GM19023 (cell line): ENCODE data around the gene TBC1D5.

Experiments used
- ATAC-seq: cut with Tn5 transposase; IDR thresholded peaks from one replicate; pipeline ENCODE4 v1.9.1; 2021; ENCODE audit warnings: mild to moderate bottlenecking, moderate library complexity; ENCODE audit not compliant: unreplicated experiment

Gene TBC1D5

DNA sequence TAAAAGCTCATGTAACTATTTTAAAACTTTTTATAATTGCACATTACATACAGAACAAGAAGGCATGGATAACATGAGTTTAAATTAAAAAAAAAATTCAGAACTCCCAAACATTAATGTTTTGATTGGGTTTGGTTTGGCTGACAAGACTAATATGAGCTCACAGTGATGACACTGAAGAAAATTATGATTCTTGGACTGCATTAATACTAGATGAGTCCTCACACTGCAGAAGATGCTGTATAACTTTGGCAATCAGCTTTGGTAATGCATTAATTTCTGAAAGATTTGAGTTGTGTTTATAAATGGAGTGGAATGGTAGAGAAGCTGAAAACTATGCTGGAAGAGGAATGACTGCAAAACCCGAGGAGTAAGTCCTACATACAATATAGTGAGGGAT lies 498.8 kb downstream of the TBC1D5 start:
- no peak for ATAC-seq

DNA sequence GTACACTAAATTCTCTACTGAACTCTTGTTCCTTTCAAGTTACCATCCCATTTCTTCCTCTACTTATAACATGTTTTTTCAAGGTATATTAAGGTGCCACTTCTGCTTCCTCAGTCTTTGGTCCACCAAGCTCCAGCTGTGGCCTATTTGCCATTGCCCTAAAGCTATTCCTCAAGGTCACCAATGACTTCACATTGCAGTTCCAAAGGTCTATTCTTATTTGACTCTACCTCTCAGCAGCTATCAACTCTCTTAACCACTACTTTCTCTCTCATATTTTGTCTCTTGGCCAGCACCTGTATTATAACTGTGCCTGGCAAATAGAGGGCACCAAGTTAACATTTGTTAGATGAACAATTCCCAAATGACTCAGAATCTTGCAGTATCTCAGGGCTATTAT lies 503.0 kb downstream of the TBC1D5 start:
- no peak for ATAC-seq

GRCh38 chr3:17238023-17238422 lies 504.4 kb downstream of the TBC1D5 start:
- ATAC-seq = no peak

DNA sequence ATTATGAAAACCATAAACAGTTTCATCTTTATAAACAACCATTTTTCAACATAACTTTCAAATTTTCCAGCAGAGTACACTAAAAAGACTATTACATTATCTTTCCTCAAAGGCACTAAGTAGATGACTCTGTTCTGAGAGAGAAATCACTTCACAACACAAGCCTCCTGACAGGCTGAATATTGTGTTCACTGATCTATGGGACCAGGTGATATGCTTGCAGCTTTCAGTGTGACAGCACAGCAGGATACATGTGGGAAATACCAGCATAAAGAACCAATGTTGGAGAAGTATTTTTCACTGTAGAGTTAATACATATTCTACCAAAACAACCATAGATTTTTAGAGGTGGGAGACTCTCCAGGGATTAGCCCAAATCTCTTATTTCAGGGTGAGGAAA lies 507.1 kb downstream of the TBC1D5 start:
- no peak for ATAC-seq

DNA sequence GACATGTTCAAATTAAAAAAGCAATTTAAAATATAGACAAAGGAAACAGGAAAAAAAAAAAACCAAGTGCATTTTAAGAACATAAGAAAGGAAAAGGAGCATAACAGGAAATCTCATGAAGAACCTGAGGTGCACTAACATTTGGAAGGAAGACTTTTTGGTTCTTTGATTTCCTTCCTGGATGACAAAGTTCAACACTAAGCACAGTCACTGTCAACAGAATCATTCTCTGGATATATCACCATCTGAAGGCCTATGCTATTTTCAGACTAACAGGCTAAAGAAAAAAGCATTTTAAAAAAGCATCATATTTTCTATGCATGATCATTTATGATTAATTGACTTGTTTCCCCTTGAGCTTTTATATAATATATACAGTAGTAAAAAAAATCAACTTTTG lies 508.0 kb downstream of the TBC1D5 start:
- no peak for ATAC-seq

DNA sequence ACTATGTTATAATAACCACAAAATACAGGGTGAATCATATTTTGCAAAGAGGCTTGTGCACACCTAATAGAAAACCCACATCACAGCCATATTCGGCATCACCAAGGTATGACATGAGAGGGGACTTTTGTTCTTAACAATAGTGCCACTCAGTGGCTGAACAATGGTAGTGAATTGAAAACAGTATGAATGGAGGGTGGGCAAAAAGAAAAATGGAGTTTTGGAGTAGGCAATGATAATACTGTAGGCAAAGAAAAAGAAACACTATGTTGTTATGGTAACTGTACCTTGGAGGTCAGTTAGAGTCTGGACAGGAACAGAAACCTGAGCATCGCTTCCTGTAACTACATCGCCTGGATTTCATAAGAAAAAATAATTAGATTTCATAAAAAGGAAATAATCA lies 509.0 kb downstream of the TBC1D5 start:
- ATAC-seq = peak; percentile 86

- no peak for ATAC-seq
These were observed 510.0 kb downstream of the TBC1D5 start for GRCh38 chr3:17232442-17232841.

GRCh38 chr3:17231537-17232261 lies 510.7 kb downstream of the TBC1D5 start:
- no peak for ATAC-seq

DNA sequence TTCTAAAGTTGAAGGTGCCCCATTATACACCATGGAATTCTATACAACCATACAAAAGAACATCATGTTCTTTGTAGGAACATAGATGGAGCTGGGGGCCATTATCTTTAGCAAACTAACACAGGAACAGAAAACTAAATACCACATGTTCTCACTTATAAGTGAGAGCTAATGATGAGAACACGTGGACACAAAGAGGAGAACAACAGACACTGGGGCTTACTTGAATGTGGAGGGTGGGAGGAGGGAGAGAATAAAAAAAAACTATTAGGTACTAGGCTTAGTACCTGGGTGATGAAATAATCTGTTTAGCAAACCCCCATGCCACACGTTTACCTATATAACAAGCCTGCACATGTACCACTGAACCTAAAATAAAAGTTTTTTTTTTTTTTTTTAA lies 515.0 kb downstream of the TBC1D5 start:
- no peak for ATAC-seq

DNA sequence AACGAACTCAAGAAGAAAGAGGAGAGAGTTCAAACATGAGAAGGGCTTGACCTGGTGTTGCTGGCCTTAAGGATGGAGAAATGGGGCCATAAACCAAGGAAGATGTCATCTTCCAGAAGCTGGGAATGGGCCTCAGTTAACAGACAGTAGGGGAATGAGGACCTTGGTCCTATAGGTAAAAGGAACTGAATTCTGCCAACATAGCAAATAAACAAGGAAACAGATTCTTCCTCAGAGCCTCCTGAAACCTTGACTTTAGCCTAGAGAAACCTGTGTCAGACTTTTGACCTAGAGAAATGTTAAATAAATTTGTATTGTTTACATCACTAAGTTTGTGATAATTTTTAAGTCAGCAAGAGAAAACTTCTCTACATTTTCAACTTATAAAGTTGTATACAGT lies 520.9 kb downstream of the TBC1D5 start:
- no peak for ATAC-seq

GRCh38 chr3:17219593-17219992 lies 522.8 kb downstream of the TBC1D5 start:
- ATAC-seq = no peak

DNA sequence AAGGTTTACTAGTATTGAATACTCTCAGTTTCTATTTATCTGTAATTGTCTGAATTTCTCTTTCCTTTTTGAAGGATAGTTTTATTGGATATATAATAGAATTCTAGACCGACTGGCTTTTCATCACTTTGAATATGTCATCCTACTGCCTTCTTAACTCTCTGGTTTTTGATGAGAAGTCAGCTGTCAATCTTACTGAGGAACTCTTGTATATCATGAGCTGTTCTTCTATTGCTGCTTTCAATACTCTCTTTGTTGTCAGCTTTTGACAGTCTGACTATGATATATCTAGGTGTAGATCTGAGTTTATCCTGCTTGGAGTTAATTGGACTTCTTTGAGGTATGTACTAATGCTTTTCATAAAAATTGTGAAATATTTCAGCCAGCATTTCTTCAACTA lies 523.8 kb downstream of the TBC1D5 start:
- ATAC-seq = no peak

DNA sequence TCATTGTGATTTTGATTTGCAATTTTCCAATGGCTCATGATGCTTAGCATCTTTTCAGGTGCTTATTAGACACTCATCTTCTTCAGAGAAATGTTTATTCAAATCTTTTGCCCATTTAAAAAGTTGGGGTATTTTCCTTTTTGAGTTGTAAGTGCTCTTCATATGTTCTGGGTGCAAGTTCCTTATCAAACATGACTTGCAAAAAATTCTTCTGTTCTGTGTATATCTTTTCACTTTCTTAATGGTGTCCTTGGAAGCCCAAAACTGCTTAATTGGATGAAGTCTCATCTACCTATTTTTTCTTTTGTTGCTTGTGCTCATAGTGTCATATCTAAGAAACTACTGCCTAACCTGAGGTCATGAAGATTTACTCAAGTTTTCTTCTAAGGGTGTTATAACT lies 524.8 kb downstream of the TBC1D5 start:
- ATAC-seq = no peak

GRCh38 chr3:17213102-17213501 lies 529.3 kb downstream of the TBC1D5 start:
- no peak for ATAC-seq

- ATAC-seq = no peak
These were observed 534.5 kb downstream of the TBC1D5 start for GRCh38 chr3:17207979-17208378.

DNA sequence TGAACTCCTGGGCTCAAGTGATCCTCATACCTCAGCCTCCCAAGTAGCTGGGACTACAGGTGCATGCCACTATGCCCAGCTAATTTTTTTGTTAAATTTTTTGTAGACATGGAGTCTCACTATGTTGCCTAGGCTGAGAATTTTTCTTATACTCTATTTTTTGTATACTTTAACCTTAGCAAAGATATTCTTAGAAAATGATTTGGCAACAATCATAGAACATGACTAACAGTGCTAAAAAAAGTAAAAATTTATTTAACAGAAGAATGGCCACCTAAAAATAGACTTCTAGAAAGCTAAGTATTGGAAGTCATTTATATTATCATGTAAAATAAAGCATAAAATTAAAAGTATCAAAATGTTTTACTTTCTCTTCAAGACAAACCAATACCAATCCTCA lies 535.4 kb downstream of the TBC1D5 start:
- ATAC-seq = no peak

GRCh38 chr3:17204049-17204650 lies 538.3 kb downstream of the TBC1D5 start:
- ATAC-seq = no peak

DNA sequence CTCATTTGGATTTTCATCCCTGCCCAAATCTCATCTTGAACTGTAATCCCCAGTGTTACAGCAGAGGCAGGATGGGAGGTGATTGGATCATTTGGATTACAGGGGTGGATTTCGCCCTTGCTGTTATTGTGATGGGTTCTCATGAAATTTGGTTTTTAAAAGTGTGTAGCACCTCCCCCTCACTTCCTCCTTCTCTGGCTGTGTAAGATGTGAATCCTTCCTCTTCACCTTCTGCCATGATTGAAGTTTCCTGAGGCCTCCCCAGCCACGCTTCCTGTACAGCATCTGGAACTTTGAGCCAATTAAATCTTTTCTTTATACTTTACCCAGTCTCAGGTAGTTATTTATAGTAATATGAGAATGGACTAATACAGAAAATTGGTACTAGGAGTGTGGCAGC lies 540.9 kb downstream of the TBC1D5 start:
- no peak for ATAC-seq

- peak; percentile 71 for ATAC-seq
These were observed 546.4 kb downstream of the TBC1D5 start for GRCh38 chr3:17195856-17196604.

GRCh38 chr3:17195192-17195611 lies 547.2 kb downstream of the TBC1D5 start:
- ATAC-seq = peak; percentile 94

DNA sequence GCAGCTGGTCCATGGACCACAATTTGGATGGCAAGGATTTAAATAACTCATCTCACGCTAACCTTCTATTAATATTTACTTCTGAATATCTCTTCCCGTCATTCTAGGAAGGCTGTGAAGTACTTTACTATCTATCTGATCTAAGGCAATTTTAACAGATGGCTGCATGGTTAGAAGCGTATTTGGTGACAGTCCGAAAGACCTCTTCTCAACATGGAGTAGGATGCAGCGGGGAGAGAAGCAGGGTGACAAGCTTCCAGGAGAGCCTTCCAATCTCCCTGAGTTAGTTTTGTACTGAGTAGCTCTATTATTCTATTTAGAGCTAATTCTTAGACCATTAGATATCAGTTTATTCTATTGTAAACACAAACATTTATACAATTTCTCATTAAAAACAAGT lies 548.3 kb downstream of the TBC1D5 start:
- ATAC-seq = no peak

GRCh38 chr3:17192995-17193394 lies 549.4 kb downstream of the TBC1D5 start:
- ATAC-seq = no peak
